GM18907 (cell line): ENCODE results near the gene ADIPOR2.

Experiments
- ATAC-seq: cut with Tn5 transposase; IDR thresholded peaks from one replicate; pipeline ENCODE4 v1.9.1; 2021; ENCODE audit warnings: mild to moderate bottlenecking, moderate library complexity; ENCODE audit not compliant: unreplicated experiment

Gene ADIPOR2

GRCh38 chr12:1797011-1797901 lies 106.4 kb downstream of the ADIPOR2 start:
- ATAC-seq, result peak; percentile 25

GRCh38 chr12:1797991-1798640 lies 107.2 kb downstream of the ADIPOR2 start:
- ATAC-seq, result no peak

GRCh38 chr12:1798641-1799020 lies 107.8 kb downstream of the ADIPOR2 start:
- no peak for ATAC-seq

DNA sequence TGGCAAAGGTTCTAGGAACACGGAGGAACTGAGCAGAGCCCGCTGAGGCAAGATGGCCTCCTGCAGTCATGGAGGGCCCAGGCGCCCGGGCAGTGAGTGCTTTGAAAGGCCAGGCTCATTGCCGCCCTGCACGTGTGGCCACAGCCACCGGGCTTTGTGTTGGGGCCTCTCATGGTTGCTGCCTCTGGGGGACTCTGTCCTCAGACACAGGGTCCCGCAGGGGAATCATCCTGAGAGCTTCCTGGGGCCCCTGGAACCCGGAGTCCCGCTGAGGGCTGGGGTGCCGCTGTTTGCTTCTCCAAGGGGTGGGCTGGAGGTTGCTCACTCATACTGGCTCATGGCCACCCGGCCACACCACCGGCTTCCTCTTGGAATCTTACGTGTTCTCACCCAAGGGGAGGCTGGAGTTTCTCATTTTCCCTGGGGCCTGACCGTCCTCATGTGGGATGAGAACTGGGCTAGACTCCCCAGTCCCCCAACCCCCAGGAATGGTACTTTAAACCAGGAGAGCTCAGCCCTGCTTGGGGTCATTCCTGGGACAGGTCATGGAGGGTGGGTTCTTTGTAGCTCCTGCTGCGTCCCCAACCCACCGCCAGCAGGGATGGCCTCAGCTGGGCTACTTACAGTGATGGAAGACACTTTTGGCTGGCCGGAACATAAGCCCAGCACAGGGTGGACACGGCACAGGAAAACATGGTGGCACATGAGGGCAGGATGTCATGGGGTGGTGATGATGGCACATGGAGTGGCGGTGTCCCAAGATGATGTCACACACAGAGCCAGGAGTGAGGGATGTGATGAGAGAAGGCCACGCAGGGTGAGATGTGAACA lies 108.4 kb downstream of the ADIPOR2 start:
- no peak for ATAC-seq

- ATAC-seq, result no peak
Measured at GRCh38 chr12:1799882-1800400, 109.1 kb downstream of the ADIPOR2 start.

GRCh38 chr12:1800401-1801302 lies 109.8 kb downstream of the ADIPOR2 start:
- peak; percentile 30 for ATAC-seq

GRCh38 chr12:1801303-1801975 lies 110.6 kb downstream of the ADIPOR2 start:
- ATAC-seq, result no peak

GRCh38 chr12:1803736-1804135 lies 112.9 kb downstream of the ADIPOR2 start:
- no peak for ATAC-seq

GRCh38 chr12:1804545-1805332 lies 113.9 kb downstream of the ADIPOR2 start:
- peak; percentile 70 for ATAC-seq

DNA sequence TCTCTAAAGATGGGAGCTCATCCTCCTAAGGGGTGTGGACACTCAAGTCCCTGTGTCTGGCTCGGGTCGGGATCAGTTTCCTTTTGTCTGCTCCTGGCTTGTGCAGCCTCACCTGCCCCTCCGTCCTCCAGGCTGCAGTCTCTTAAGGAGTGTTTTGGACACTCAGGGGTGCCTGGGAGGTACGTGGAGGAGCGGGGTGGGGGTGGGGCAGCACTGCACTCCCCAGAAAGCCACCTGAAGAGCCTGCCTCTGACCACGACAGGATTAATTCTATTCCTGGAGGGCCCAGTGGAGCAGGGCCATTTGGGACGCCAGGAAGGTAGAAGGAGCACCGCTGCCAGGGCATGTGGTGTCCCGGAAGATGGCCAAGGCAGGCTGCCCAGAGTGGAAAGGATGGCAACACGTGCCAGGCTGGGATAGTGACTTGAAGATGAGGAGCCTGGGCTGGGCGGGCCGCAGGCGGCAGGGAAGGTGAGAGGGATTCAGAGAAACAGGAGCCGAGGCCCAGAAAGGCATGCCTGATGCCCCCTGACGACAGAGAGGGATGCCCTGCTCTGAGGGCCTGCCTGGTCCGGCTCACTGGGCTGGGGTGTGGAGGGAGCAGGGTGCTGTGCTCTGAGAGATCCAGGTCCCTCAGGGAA lies 114.7 kb downstream of the ADIPOR2 start:
- no peak for ATAC-seq

GRCh38 chr12:1806301-1807086 lies 115.6 kb downstream of the ADIPOR2 start:
- ATAC-seq, result no peak

DNA sequence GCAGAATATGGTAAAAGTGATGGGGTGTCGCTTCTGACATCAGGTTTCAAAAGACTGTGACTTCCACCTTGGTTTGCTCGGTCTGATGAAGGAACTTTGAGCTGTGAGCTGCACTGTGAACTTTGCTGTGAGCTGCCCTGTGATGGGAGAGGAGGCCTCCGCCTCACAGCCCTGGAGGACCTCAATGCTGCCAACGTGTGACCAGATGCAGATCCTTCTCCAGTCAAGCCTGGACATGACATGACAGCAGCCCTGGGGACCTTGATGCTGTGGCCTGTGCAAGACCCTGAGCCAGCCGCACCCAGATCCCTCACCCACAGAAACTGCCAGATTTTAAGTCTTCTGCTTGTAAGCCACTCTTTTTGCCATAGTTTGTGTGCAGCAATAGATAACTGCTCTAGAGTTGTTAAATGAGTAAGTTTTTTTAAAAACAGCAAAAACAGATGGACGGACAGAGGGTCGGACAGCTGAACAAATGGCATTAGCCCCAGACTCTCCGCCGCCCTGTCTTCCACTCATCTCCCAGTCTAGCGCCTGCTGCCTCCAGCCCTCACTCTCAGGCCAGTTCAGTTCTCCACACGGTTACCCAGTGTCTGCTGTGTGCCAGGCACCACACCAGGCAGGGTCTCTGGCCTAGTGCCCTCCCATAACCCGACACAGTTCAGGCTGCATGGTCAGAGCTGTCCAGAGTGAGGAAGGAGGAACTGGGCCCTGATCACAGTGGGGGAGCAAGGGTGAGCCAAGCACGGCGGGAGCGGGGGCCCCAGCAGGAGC lies 116.4 kb downstream of the ADIPOR2 start:
- no peak for ATAC-seq

DNA sequence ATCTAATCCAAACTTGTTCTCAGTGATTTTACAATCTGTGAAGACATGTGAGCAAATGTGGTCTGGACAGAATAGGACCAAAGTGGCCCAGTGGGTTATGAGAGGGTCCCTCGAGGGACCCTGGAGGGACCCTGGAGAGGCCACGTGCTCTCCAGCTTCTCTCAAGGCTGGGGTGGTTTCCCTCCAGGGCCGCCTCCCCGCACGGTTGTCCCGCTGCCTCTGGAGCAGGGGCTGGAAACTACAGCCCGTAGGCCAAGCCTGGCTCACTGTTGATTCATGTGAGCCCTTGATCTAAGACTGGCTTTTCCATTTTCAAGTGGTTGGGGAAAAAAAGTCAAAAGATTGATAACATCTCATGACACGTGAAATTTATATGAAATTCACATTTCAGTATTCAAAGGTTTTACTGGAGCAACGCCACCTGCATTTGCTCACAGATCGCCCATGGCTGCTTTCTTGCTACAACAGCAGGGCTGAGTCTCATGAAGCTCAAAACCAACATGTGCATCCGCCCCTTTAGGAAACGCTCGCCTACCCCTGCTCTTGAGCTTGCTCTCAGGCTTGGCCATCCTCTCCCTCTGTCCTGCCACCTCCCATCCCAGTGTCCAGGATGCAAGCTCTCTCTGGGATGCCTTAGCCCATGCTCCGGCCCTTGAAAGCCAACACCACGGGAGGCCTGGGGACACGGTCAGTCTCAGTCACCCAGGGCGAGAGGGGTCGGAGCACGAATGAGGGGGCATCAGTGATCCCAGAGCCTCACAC lies 117.3 kb downstream of the ADIPOR2 start:
- no peak for ATAC-seq

DNA sequence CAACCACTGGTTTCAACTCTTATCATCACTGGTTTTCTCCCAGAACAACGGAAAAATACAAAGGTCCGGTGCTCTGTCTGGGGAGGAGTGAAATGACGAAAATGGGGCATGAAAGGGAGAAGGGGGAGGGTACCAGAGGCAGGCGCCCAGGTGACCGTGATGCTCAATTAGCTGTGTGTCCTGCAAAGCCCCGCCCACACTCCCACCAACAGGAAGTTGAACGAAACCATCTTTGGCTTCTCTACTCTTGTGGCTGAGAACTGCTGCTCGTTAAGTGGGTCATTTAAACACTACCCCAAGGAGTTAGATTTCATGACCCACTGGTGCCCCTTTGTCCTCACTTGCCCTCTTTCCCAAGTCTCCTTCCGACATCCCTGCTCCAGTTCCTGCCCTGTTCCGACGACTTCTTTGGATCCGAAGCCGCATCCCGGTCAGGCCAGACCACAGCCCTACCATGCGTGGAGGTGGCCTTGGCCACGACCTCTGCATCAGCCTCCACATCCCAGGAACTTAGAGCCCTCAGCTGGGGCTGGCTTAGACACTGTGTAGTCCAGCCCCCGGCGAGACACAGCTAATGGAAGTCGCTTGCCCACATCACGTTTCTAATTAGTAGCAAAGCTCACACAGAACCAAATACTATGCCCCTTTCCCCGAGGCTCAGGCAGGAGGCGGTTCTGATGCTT lies 118.1 kb downstream of the ADIPOR2 start:
- ATAC-seq, result no peak

- ATAC-seq, result no peak
Measured at GRCh38 chr12:1809591-1810190, 118.8 kb downstream of the ADIPOR2 start.
